Measurements from ENCODE around the gene ANKRD33B.

The ANKRD33B gene

DNA sequence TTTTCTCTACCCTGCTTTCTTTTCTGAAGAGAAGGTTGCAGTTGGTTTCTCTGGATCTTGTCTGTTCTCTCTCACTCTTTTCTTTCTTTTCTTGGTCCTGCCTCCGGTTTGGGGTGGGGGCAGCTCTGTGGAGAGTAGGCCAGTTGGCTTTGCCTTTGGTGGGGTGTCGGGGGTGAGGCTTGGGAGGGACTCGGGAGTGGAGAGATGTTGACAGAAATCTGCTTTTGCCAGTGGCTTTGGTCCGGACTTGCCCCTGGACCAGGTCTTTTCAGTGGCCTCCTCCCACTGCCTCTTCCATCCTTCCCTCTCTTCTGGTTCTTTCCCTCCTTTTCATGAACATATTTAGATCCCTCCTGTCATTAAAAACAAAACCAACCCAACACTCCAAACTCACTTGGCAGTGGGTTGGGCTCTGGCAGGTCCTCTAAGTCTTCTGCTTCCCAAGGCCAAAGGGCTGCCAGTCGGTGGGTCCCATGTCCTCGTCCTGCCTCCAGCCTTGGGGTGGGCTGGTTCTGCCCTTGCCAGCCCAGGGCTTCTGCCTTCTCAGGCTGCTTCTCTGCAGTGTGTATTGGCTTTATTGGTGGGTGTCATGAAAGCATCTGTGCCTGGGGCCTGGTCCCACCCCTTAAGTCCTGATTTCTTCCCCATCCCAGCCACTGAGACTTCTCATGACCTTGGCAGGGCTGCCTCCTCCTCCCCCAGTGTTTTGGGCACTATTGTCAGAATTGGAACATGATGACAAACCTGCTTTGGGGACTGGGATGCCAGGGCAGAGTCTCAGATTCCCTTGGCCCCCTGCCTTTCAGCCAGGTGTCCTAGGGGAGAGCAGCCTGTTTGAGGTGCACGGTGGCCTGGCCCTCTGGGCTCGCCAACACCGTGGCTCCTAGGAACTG lies 16.9 kb downstream of the ANKRD33B start:
- no peak for DNase-seq

DNA sequence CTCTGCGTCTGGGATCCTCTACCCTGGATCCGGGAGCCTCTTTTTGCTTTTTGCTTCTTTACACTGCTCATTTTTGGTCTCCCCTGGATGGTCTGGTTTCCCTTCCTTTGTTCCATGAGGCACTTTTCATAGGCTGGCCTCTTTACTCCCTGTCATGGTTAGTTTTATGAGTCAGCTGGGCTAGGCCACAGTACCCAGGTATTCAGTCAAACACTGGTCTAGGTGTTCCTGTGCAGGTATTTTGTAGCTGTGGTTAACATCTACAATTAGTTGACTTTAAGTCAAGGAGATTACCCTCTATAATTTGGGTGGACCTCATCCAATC lies 17.5 kb downstream of the ANKRD33B start:
- no peak for DNase-seq

GRCh38 chr5:10581867-10582511 lies 18.1 kb downstream of the ANKRD33B start:
- DNase-seq, result no peak

DNA sequence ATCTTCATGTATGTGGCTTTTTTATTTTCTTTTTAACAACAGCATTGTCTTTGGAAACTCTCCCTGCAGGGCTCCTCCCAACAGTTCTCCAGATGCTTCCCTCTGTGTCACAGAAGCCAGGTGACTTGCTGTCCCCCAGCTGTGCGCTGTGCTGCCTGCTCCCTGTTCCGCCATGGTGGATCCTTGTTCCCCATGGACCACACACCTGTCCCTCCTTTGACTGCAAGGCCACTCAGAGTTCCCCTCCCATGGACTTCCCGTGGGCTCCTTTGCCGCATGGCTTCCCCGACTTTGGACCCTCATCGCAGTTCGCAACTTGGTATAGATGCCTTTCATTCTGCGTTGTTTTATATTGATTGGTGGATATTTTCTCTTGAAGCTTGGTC lies 18.6 kb downstream of the ANKRD33B start:
- no peak for DNase-seq

- DNase-seq, result peak; percentile 32
Measured at GRCh38 chr5:10583663-10584572, 20.0 kb downstream of the ANKRD33B start.

- DNase-seq, result no peak
Measured at GRCh38 chr5:10584714-10585517, 21.0 kb downstream of the ANKRD33B start.

- DNase-seq, result no peak
Measured at GRCh38 chr5:10585518-10585915, 21.6 kb downstream of the ANKRD33B start.

GRCh38 chr5:10586008-10586407 lies 22.1 kb downstream of the ANKRD33B start:
- no peak for DNase-seq

DNA sequence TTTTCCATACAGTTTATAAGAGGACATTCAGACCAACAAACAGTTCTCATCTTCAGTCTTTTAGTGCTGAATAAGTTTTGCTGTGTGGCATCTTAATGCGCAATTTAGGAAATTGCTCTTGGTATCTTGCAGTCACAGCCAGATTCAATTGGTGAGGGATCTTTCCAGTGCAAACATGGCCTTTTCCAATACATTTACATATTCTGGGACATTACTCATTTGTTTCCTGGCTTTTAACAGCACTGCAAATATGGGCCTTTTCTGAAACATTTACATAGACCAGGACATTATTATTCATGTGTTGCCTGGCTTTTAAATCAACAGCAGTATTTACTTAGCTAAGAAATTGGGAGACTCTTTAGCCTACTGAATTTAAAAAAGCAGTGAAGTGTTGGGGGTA lies 22.7 kb downstream of the ANKRD33B start:
- no peak for DNase-seq

DNA sequence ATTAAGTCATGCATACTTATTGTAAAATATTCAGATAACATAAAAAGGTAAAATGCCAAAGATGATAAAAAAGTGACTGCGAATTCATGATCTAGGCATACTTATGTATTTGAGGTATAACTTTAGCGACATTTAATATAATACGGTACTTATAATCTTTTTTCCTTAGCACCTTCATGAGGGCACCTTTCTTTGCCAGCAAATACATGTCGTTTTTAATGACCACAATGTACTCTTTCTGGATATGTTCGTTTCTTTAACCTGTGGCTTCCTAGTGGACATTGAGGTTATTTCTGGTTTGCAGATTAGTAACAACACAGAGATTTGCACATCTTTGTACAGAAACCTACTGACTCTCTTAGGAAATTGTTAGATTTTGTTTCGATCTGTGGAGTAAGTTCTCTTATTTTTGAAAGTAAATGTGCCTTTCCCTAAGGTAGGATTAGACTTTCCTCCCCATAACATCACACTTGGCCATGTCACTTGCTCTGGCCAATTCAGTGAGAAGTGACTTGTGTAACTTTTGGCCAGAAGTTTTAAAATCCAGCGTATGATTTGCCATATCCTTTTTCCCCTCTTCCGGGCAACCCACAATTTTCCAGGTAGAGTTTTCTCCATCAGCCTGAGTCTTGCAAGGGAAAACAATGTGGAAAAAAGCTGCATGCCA lies 24.4 kb downstream of the ANKRD33B start:
- DNase-seq, result no peak

GRCh38 chr5:10588779-10589447 lies 25.0 kb downstream of the ANKRD33B start:
- no peak for DNase-seq

DNA sequence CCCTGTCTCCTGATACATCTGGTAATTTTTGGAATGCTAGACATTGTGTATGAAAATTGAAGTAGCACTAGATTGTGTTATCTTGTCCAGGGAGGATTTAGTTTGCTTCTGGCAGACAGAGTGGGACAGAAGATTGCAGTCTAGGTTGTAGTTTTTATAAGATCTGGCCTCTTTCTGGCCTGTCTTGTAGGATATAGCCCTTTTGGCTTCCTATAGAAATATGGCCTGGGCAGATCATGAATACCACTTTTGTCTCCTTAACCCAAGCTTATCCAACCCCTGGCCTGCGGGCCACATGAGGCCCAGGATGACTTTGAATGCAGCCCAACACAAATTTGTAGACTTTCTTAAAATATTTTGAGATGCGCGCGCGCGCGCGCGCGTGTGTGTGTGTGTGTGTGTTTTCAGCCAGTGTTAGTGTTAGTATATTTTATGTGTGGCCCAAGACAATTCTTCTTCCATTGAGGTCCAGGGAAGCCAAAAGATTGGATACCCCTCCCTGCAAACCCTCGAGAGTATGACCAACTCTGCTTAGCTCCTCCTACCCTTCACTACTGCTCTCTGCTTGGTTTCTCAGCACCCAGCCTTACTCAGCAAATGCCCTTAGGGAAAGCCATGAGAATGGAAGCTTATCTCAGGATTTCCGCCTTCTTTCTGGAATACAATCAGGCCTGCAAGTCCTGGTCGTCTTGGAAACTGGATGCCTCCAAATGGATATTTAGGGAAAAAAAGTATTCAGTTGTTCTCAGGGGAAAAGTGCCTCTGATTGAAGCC lies 26.5 kb downstream of the ANKRD33B start:
- no peak for DNase-seq

GRCh38 chr5:10591159-10591558 lies 27.3 kb downstream of the ANKRD33B start:
- DNase-seq, result no peak

DNA sequence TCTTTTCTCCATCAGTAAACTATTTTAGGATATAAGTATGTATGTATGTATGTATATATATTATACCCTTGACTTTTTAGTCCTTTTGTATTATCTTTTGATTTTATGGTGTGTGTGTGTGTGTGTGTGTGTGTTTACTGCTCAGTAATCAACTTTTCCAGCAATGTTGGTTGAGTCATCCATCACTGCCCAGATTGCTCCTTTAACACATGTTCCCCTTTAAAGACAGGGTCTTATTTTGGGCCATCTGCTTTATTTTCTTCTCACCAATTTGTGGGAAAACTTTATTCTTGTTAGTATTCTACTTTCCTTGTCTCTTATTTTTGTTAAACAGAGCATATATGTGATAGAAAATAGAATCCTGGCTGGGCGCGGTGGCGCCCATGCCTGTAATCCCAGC lies 28.1 kb downstream of the ANKRD33B start:
- no peak for DNase-seq

DNA sequence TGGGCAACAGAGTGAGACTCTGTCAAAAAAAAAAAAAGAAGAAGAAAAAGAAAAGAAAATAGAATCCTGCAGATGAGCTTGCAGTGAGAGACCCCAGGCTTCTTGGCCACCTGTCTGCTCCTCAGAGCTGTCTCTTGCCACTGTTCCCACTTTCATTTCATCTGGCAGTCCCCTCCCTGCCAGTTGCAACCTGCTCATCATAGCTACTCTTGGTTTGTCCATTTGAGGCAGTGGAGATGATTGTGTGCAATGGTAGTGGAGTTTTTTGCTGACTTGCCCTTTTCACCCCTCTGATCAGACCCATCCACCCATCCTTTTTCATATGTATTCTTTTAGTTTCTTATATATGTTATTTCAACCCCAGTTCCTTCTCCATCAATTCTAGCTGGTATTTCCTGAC lies 28.7 kb downstream of the ANKRD33B start:
- DNase-seq, result no peak

GRCh38 chr5:10593531-10594181 lies 29.8 kb downstream of the ANKRD33B start:
- no peak for DNase-seq

DNA sequence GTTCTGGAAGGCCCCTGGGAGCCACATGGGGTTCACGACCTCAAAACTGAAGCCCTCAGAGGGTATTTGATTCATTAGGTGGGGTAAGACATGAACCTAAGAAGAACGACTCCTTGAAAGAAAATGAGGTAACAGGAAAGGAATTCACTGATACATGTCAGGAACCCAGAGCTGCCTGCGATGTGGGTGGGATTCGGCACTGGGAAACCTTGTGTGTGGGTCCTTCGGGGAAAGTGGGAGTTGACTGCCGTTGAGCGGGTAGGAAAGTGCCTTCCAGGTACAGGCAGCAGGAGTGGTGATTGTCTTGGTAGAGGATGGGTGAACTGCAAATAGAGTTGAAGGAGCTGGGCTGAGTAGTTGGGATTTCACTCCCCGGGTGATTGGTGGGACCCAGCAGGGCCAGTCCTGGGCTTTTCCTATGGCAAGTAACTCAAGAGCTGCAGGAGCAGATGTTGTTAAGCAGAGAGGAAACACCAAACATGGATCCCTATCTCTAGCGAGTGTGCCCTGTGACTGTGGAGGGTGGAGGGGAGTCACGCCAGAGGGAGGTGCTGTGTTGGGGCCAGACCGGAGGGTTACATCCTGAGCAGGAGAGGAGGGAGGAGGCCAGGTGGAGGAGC lies 30.8 kb downstream of the ANKRD33B start:
- DNase-seq, result no peak

GRCh38 chr5:10595293-10595671 lies 31.4 kb downstream of the ANKRD33B start:
- no peak for DNase-seq

GRCh38 chr5:10595672-10596309 lies 31.9 kb downstream of the ANKRD33B start:
- DNase-seq, result no peak

Measured in NCI-H510A treated with DMSO at 0.1 percent for 48 hours (cell line).